Gastroesophageal sphincter (tissue), 4 donors: ENCODE data around the gene DNAJC5G. TPM values are rescaled to one million over a fixed set of nuclear protein-coding genes. Genes with fewer than 3 reads are reported as not detected.
A peak's percentile ranks its signal among the peaks of the same experiment; 100 is the strongest.

Experiments used
- ATAC-seq: fragments of 150-250 bp; one replicate; pipeline ENCODE4 v1.9.1; 2016; ENCODE audit warnings: mild to moderate bottlenecking, moderate library complexity
- H3K27ac ChIP-seq, 4 donors: fragments of 200-600 bp; sonication (generic) in 3 of 4; 1 replicate in 3 of 4; 2 replicates in 1 of 4; pipeline ENCODE4 v1.5.1; 2016 to 2019
- H3K27me3 ChIP-seq: fragments of 200-600 bp; sonication (generic); one replicate; pipeline ENCODE4 v1.5.1; 2019
- H3K36me3 ChIP-seq, 2 donors: fragments of 200-600 bp; sonication (generic); one replicate each; pipeline ENCODE4 v1.5.1; 2019; ENCODE audit warnings: control low read depth in 1 of 2
- H3K4me1 ChIP-seq, 3 donors: fragments of 200-600 bp; sonication (generic); 1 replicate in 2 of 3; 2 replicates in 1 of 3; pipeline ENCODE4 v1.5.1; 2016 to 2019; ENCODE audit warnings: control low read depth in 2 of 3
- H3K4me3 ChIP-seq, 2 donors: fragments of 200-600 bp; sonication (generic); one replicate each; pipeline ENCODE4 v1.5.1; 2019; ENCODE audit warnings: mild to moderate bottlenecking in 1 of 2, moderate library complexity in 1 of 2
- H3K9me3 ChIP-seq, 3 donors: fragments of 200-600 bp; sonication (generic); one replicate each; pipeline ENCODE4 v1.5.1; 2017 to 2019; ENCODE audit warnings: control low read depth in 2 of 3
- EP300 ChIP-seq: sonication (generic); formaldehyde crosslinking; IDR thresholded peaks from one replicate; pipeline ENCODE4 v1.6.1; 2017; ENCODE audit warnings: antibody characterized with exemption, mild to moderate bottlenecking
- POLR2A ChIP-seq, 2 donors: fragments of 450-650 bp; IDR thresholded peaks; one replicate each; pipeline ENCODE4 v1.6.1; 2017; ENCODE audit warnings: antibody characterized with exemption in 2 of 2, mild to moderate bottlenecking in 2 of 2, moderate library complexity in 1 of 2
- POLR2AphosphoS5 ChIP-seq: sonication (generic); formaldehyde crosslinking; IDR thresholded peaks from one replicate; pipeline ENCODE4 v1.6.1; 2017; ENCODE audit warnings: antibody characterized with exemption
- WGBS, 2 donors: methylation state at CpG; one replicate each; pipeline ENCODE4 v1.1.5; 2018; ENCODE audit warnings: low coverage in 1 of 2; 5-methylcytosine and 5-hydroxymethylcytosine counted together
- total RNA-seq, 4 donors: library from RNA; depleted of rRNA; stranded (reverse); fragments of >200 nt; gene quantifications; one replicate each; pipeline ENCODE4 v1.1.0, GENCODE V29; 2016
- TF ChIP-seq, protein P1 (sequence below), 4 experiments: fragments of 200-600 bp in 2 of 4; fragments of 450-650 bp in 2 of 4; sonication (generic) in 1 of 4; IDR thresholded peaks; one replicate each; pipeline ENCODE4 v1.5.1; 2017 to 2019; ENCODE audit warnings: antibody characterized with exemption in 4 of 4, mild to moderate bottlenecking in 2 of 4, moderate library complexity in 2 of 4

The DNAJC5G gene
- total RNA-seq, 4 donors from 2014 or later = not detected

- WGBS, 2 donors = 20 to 47% methylated on average over 3 of the region's 3 CpGs
- Histone ChIP-seq H3K4me1 (no peaks in the 10 kb centered on the region), H3K4me3 (no peak overlapping the region), H3K27me3 (peaks cover 52% of the 10 kb centered on the region), H3K36me3 (no peaks in the 10 kb centered on the region), H3K27ac (no peak overlapping the region), H3K9me3 (no peaks in the 10 kb centered on the region)
- ATAC-seq = no peak
- TF ChIP-seq, protein P1, sequence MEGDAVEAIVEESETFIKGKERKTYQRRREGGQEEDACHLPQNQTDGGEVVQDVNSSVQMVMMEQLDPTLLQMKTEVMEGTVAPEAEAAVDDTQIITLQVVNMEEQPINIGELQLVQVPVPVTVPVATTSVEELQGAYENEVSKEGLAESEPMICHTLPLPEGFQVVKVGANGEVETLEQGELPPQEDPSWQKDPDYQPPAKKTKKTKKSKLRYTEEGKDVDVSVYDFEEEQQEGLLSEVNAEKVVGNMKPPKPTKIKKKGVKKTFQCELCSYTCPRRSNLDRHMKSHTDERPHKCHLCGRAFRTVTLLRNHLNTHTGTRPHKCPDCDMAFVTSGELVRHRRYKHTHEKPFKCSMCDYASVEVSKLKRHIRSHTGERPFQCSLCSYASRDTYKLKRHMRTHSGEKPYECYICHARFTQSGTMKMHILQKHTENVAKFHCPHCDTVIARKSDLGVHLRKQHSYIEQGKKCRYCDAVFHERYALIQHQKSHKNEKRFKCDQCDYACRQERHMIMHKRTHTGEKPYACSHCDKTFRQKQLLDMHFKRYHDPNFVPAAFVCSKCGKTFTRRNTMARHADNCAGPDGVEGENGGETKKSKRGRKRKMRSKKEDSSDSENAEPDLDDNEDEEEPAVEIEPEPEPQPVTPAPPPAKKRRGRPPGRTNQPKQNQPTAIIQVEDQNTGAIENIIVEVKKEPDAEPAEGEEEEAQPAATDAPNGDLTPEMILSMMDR (IDR thresholded peaks at IDR 0.05) = no peak
- TF ChIP-seq POLR2AphosphoS5 (no peak), EP300 (no peak), POLR2A (IDR thresholded peaks at IDR 0.05) (no peak)
Measured at GRCh38 chr2:27288610-27289009, 13.4 kb downstream of the DNAJC5G start.

DNA sequence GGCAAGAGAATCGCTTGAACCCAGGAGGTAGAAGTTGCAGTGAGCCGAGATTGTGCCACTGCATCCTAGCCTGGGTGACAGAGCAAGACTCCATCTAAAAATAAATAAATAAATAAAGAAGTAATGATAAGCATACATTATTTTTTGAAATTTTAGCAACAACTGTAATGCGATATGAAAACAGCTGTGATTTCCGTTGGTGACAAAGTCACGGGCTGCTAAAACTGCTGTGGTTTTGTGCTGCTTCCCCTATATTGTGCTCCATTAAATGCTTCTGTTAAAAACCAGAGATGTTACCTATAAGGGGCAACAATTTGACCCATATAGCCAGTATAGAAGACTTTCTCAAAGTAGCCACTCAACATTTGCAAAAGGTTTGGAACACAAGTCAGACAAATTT lies 15.3 kb downstream of the DNAJC5G start:
- H3K9me3 ChIP-seq = no peaks in the 10 kb centered on the region
- H3K36me3 ChIP-seq = no peaks in the 10 kb centered on the region
- peaks cover 45% of the 10 kb centered on the region for H3K27me3 ChIP-seq
- whole genome bisulfite sequencing, 2 donors = 85 to 96% methylated on average over 5 of the region's 5 CpGs
- H3K4me1 ChIP-seq = no peaks in the 10 kb centered on the region
- H3K27ac ChIP-seq = no peak overlapping the region
- no peak for ATAC-seq
- no peak overlapping the region for H3K4me3 ChIP-seq
- TF ChIP-seq POLR2AphosphoS5 (no peak), EP300 (no peak), POLR2A (IDR thresholded peaks at IDR 0.05) (no peak)
- TF ChIP-seq, protein P1 (IDR thresholded peaks at IDR 0.05) = no peak

DNA sequence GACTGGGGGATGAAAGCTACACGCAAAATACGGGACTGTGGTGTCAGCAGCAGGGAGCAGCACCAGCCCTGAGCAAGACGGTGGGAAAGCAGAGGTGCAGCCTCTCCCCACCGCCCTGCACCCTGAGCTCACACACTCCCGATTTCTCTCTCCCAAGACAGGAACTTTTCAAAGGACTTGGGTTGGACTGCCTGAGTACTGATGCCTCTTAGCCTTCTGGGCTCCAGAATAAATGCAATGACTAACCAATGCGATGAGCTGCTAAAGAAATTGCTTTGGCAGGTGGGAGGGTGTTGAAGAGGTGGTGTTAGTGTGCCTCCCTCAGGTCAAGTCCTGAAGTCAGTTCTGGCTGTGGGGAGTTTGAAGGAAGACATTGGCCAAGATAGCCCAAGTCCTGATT lies 16.6 kb downstream of the DNAJC5G start:
- Histone ChIP-seq H3K36me3 (no peaks in the 10 kb centered on the region), H3K4me1 (no peaks in the 10 kb centered on the region), H3K27me3 (peaks cover 55% of the 10 kb centered on the region), H3K4me3 (no peak overlapping the region), H3K27ac (no peak overlapping the region), H3K9me3 (no peaks in the 10 kb centered on the region)
- WGBS, 2 donors = 20 to 50% methylated on average over 2 of the region's 6 CpGs
- ATAC-seq = no peak
- TF ChIP-seq POLR2AphosphoS5 = no peak
- TF ChIP-seq POLR2A (IDR thresholded peaks at IDR 0.05) = no peak
- no peak for TF ChIP-seq EP300
- TF ChIP-seq, protein P1 (IDR thresholded peaks at IDR 0.05) = no peak

DNA sequence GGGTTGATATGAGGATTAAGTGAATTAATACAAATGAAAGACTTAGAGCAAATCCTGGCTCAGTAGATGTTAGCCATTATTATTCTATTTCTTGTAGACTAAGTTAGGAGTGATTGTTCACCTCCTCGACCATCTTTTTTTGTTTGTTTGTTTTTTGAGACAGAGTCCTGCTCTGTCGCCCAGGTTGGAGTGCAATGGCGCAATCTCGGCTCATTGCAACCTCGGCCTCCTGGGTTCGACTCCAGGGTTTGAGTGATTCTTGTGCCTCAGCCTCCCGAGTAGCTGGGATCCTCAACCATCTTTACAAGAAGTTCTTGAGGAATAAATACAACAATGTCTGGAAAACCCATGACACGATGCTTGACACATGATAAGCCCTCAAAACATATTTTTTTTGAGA lies 19.7 kb downstream of the DNAJC5G start:
- no peak overlapping the region for H3K4me3 ChIP-seq
- ATAC-seq = no peak
- 83 to 100% methylated on average over 2 to 8 of the region's 8 CpGs for WGBS, 2 donors
- H3K4me1 ChIP-seq = no peaks in the 10 kb centered on the region
- TF ChIP-seq, protein P1 (IDR thresholded peaks at IDR 0.05) = no peak
- TF ChIP-seq POLR2AphosphoS5 = no peak
- TF ChIP-seq EP300 = no peak
- no peak for TF ChIP-seq POLR2A (IDR thresholded peaks at IDR 0.05)
- H3K27me3 ChIP-seq = peaks cover 61% of the 10 kb centered on the region
- H3K9me3 ChIP-seq = no peaks in the 10 kb centered on the region
- H3K36me3 ChIP-seq = no peaks in the 10 kb centered on the region
- no peak overlapping the region for H3K27ac ChIP-seq

DNA sequence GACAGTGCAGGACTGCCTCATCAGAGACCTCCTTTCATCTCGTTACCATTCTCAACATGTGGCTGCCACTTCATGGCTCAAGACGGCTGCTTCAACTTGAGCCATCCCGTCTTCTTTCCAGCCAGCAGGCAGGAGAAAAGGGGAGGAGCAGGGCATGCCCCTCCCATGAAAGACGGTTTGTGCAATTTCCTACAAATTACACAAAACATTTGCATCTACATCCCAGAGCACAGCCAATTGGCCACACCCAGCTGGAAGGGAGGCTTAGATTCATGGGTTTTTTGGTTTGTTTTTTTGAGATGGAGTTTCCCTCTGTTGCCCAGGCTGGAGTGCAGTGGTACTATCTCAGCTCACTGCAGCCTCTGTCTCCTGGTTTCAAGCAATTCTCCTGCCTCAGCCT lies 21.2 kb downstream of the DNAJC5G start:
- no peak overlapping the region for H3K27ac ChIP-seq
- H3K4me3 ChIP-seq = no peak overlapping the region
- WGBS, 2 donors = 41% methylated on average over 4 of the region's 4 CpGs; no CpG with 5 or more reads in 1 of the 2 donors
- no peaks in the 10 kb centered on the region for H3K36me3 ChIP-seq
- H3K9me3 ChIP-seq = no peaks in the 10 kb centered on the region
- peak; percentile 36 for ATAC-seq
- no peaks in the 10 kb centered on the region for H3K4me1 ChIP-seq
- peaks cover 51% of the 10 kb centered on the region for H3K27me3 ChIP-seq
- TF ChIP-seq POLR2AphosphoS5 (no peak), POLR2A (IDR thresholded peaks at IDR 0.05) (no peak), EP300 (no peak)
- TF ChIP-seq, protein P1 (IDR thresholded peaks at IDR 0.05) = no peak
